ENCODE results near the gene ST6GALNAC5. TPM values are rescaled to one million over a fixed set of nuclear protein-coding genes. Genes with fewer than 3 reads are reported as not detected.

Gene ST6GALNAC5
- total RNA-seq, 4 donors from 2014 or later = 1.8 to 5.1 (median 3.7) TPM; not detected in 1

DNA sequence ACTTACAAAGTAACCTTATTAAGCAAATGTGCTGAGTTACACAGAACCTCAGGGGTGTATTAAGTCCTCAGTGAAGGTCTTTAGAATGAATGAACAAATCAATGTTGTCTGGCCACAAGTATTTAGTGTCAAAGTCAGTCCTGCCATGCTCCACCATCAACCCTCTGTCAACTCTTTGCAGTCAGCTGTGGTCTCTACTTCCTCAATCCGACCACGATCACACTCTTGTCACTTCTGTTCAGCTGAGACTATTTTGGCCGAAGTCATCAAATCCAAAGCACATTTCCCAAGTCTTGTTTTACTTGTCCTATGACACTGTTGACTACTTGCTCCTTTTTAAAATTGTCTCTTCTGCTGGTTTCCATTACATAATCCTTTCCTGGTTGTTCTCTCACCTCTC lies 173.5 kb downstream of the ST6GALNAC5 start:
- no peak for DNase-seq
- Histone ChIP-seq H3K4me1 (no peaks in the 10 kb centered on the region), H3K4me3 (no peak overlapping the region), H3K27me3 (no peaks in the 10 kb centered on the region), H3K36me3 (no peaks in the 10 kb centered on the region), H3K9me3 (no peaks in the 10 kb centered on the region), H3K27ac (no peak overlapping the region)
- TF ChIP-seq, protein P1, sequence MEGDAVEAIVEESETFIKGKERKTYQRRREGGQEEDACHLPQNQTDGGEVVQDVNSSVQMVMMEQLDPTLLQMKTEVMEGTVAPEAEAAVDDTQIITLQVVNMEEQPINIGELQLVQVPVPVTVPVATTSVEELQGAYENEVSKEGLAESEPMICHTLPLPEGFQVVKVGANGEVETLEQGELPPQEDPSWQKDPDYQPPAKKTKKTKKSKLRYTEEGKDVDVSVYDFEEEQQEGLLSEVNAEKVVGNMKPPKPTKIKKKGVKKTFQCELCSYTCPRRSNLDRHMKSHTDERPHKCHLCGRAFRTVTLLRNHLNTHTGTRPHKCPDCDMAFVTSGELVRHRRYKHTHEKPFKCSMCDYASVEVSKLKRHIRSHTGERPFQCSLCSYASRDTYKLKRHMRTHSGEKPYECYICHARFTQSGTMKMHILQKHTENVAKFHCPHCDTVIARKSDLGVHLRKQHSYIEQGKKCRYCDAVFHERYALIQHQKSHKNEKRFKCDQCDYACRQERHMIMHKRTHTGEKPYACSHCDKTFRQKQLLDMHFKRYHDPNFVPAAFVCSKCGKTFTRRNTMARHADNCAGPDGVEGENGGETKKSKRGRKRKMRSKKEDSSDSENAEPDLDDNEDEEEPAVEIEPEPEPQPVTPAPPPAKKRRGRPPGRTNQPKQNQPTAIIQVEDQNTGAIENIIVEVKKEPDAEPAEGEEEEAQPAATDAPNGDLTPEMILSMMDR (IDR thresholded peaks at IDR 0.05) = no peak
- TF ChIP-seq POLR2A (IDR thresholded peaks at IDR 0.05) = no peak

DNA sequence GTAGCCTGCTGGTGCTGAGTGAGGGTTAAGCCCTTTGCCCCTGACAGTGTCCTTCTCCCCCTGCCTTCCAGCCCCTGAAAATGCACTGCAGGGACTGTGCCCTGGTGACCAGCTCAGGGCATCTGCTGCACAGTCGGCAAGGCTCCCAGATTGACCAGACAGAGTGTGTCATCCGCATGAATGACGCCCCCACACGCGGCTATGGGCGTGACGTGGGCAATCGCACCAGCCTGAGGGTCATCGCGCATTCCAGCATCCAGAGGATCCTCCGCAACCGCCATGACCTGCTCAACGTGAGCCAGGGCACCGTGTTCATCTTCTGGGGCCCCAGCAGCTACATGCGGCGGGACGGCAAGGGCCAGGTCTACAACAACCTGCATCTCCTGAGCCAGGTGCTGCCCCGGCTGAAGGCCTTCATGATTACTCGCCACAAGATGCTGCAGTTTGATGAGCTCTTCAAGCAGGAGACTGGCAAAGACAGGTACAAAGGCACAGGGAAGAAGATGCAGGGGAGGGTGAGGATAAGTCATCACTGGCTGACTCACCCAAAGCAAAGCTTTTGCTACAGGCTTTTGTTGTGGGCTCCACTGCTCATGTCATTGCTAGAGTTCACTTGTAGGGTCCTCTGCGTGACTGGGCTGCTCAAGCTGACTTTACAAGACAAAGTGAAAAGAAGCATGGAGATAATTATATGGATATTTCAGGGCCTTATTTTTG lies 177.0 kb downstream of the ST6GALNAC5 start:
- Histone ChIP-seq H3K27me3 (no peaks in the 10 kb centered on the region), H3K27ac (no peak overlapping the region), H3K4me1 (no peaks in the 10 kb centered on the region), H3K36me3 (no peaks in the 10 kb centered on the region), H3K9me3 (no peaks in the 10 kb centered on the region), H3K4me3 (no peak overlapping the region)
- DNase-seq = no peak
- TF ChIP-seq, protein P1 (IDR thresholded peaks at IDR 0.05) = no peak
- no peak for TF ChIP-seq POLR2A (IDR thresholded peaks at IDR 0.05)

DNA sequence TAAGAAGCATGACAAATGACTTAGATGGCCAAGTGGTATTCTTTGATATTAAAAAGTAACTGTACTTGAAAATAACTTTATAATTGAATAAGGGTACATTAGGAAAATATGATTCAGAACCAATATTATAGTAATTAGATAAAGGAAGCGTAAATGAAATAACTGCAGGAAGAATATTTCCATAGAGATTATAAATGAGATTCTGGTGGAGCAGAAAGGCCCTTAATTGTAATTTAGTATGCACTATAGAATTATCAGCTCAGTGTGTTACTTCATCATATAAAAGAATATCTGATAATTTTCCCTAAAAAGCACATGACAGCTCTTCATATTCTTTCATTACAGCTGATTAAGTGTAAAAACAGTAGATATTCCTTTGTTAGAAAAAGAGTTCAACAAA lies 180.3 kb downstream of the ST6GALNAC5 start:
- Histone ChIP-seq H3K9me3 (no peaks in the 10 kb centered on the region), H3K27ac (no peak overlapping the region), H3K4me1 (no peaks in the 10 kb centered on the region), H3K36me3 (no peaks in the 10 kb centered on the region), H3K27me3 (no peaks in the 10 kb centered on the region), H3K4me3 (no peak overlapping the region)
- no peak for DNase-seq
- TF ChIP-seq, protein P1 (IDR thresholded peaks at IDR 0.05) = no peak
- TF ChIP-seq POLR2A (IDR thresholded peaks at IDR 0.05) = no peak

DNA sequence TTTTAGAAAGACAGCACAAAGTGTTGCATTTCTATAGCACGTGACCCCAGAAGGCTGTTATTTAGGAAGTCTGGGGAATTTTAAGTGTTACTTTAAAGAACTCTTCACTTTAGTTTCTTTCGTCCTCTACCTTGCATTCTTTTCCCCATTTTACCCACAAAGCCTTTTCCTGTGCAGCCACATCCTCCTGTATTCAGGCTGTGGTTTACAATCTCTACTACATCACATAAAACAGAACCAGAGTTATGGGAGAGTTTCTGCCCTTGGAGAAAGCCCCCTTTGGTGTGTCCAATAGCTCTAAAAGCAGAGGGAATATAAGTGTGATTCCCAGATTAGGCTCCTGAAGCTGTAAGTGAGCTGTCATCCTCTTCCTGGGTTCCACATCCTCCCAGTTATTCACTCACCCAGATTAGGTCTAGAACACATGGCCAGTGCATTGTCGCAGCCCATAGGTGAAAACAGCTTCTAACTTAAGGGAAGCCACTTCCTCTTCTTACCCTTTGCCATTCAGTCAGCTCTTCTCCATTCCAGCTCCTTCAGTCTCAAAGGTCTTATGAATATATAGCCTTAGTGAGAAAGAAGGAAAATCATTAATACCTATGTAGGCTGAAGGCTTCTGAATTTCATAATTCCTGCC lies 180.8 kb downstream of the ST6GALNAC5 start:
- TF ChIP-seq POLR2A (IDR thresholded peaks at IDR 0.05) = no peak
- TF ChIP-seq, protein P1 (IDR thresholded peaks at IDR 0.05) = no peak
- no peaks in the 10 kb centered on the region for H3K36me3 ChIP-seq

DNA sequence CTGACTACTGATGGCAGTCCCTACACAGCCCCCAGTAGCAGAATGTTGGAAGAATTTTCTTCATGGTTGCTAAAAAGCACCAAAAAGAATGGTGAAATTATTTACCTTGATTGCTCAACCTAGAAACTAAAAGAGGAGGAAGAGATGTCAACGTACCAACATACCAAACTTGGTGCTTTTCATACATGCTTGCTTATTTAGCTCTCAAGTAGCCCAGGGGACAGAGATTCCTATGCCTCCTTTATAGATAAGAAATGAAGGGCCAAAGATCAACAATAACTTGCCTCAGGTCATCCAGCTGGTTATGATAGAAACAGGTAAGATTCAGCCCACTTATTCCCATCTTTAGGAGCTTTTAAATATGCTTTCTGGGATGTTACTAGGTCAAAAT lies 181.3 kb downstream of the ST6GALNAC5 start:
- TF ChIP-seq, protein P1 (IDR thresholded peaks at IDR 0.05) = no peak
- no peak for TF ChIP-seq POLR2A (IDR thresholded peaks at IDR 0.05)
- Histone ChIP-seq H3K4me1 (no peaks in the 10 kb centered on the region), H3K9me3 (no peaks in the 10 kb centered on the region), H3K27me3 (no peaks in the 10 kb centered on the region), H3K4me3 (no peak overlapping the region), H3K36me3 (no peaks in the 10 kb centered on the region), H3K27ac (no peak overlapping the region)
- no peak for DNase-seq

More for the DNA sequence above, 180.8 kb downstream of the ST6GALNAC5 start:
- Histone ChIP-seq H3K9me3 (no peaks in the 10 kb centered on the region), H3K27me3 (no peaks in the 10 kb centered on the region), H3K4me1 (no peaks in the 10 kb centered on the region), H3K27ac (no peak overlapping the region), H3K4me3 (no peak overlapping the region)
- no peak for DNase-seq

Data from Peyer's patch (tissue), 4 donors.